22Rv1 (cell line): ENCODE data around the gene NLN.

Experiments
- H3K27ac ChIP-seq: fragments of 450-650 bp; 2 replicates; pipeline ENCODE4 v1.5.1; 2017
- CTCF ChIP-seq: fragments of 450-650 bp; IDR thresholded peaks from 2 replicates; pipeline ENCODE4 v1.5.1; 2017; ENCODE audit warnings: mild to moderate bottlenecking
- ZFX ChIP-seq: fragments of 450-650 bp; IDR thresholded peaks from 2 replicates; pipeline ENCODE4 v1.6.1; 2017; ENCODE audit warnings: antibody characterized with exemption, borderline replicate concordance

The NLN gene

GRCh38 chr5:65750938-65751337 is 28.9 kb downstream of the NLN start:
- H3K27ac ChIP-seq: no peak overlapping the region
- TF ChIP-seq ZFX (no peak), CTCF (no peak)

GRCh38 chr5:65753189-65753588 is 31.2 kb downstream of the NLN start:
- H3K27ac ChIP-seq: no peak overlapping the region
- TF ChIP-seq CTCF (no peak), ZFX (no peak)

GRCh38 chr5:65758546-65759144 is 36.6 kb downstream of the NLN start:
- TF ChIP-seq CTCF (no peak), ZFX (no peak)
- no peak overlapping the region for H3K27ac ChIP-seq

- TF ChIP-seq CTCF (no peak), ZFX (no peak)
- H3K27ac ChIP-seq: no peak overlapping the region
Measured at GRCh38 chr5:65760504-65761275, 38.7 kb downstream of the NLN start.

- TF ChIP-seq CTCF: no peak
- no peak for TF ChIP-seq ZFX
- no peak overlapping the region for H3K27ac ChIP-seq
Measured at GRCh38 chr5:65762234-65762633, 40.2 kb downstream of the NLN start.

GRCh38 chr5:65765582-65765981 is 43.6 kb downstream of the NLN start:
- no peak overlapping the region for H3K27ac ChIP-seq
- no peak for TF ChIP-seq CTCF
- TF ChIP-seq ZFX: no peak

DNA sequence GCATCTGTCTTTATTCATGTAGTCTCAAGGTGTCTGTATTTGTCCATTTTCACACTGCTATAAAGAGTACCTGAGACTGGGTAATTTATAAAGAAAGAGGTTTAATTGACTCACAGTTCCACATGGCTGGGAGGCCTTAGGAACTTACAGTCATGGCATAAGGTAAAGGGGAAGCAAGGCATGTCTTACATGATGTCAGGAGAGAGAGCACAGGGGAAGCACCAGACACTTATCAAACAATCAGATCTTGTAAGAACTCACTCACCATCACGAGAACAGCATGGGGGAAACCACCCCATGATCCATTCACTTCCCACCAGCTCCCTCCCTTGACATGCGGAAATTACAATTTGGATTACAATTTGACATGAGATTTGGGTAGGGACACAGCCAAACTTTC is 44.2 kb downstream of the NLN start:
- no peak for TF ChIP-seq ZFX
- no peak for TF ChIP-seq CTCF
- H3K27ac ChIP-seq: no peak overlapping the region
